ENCODE results near the gene OTOF. TPM values are rescaled to one million over a fixed set of nuclear protein-coding genes. Genes with fewer than 3 reads are reported as not detected.

Gene OTOF
- total and polyA plus RNA-seq, 8 donors, result 0.07 to 0.26 (median 0.12) TPM; not detected in 1

- DNase-seq (peak in 2 of 6 donors; percentile 44 to 55), FAIRE-seq (no peak), ATAC-seq (no peak)
- Histone ChIP-seq H3K4me3 (no peak overlapping the region), H3K4me1 (no peaks in the 10 kb centered on the region), H3K27me3 (no peaks in the 10 kb centered on the region), H3K27ac (no peak overlapping the region), H3K9me3 (no peaks in the 10 kb centered on the region), H3K36me3 (no peaks in the 10 kb centered on the region)
- no peak for TF ChIP-seq CTCF (IDR thresholded peaks at IDR 0.05)
- WGBS, 2 donors, result 91 to 96% methylated on average over 17 to 19 of the region's 19 CpGs
- intact Hi-C loops (cut with DNase I), result no loop called here
Observed at GRCh38 chr2:26457695-26458364, 20.1 kb downstream of the OTOF start.

GRCh38 chr2:26457251-26457666, 20.7 kb downstream of the OTOF start:
- Histone ChIP-seq H3K27me3 (no peaks in the 10 kb centered on the region), H3K4me1 (no peaks in the 10 kb centered on the region), H3K36me3 (no peaks in the 10 kb centered on the region), H3K9me3 (no peaks in the 10 kb centered on the region), H3K27ac (no peak overlapping the region), H3K4me3 (no peak overlapping the region)
- ATAC-seq (no peak), DNase-seq (peak in 1 of 6 donors; percentile 47), FAIRE-seq (no peak)
- 85 to 87% methylated on average over 11 of the region's 11 CpGs for WGBS, 2 donors
- TF ChIP-seq CTCF (IDR thresholded peaks at IDR 0.05), result no peak
- intact Hi-C loops (cut with DNase I), result no loop called here

- peak in 1 of 6 donors; percentile 43 for DNase-seq
- intact Hi-C loops (cut with DNase I), result no loop called here
- 89 to 90% methylated on average over 10 of the region's 10 CpGs for WGBS, 2 donors
- no peaks in the 10 kb centered on the region for H3K36me3 ChIP-seq
- ATAC-seq, result peak; percentile 48 to 71 (median 55)
- no peaks in the 10 kb centered on the region for H3K4me1 ChIP-seq
- no peak for TF ChIP-seq CTCF (IDR thresholded peaks at IDR 0.05)
- no peak for FAIRE-seq
- H3K27ac ChIP-seq, result no peak overlapping the region
- H3K27me3 ChIP-seq, result no peaks in the 10 kb centered on the region
- no peak overlapping the region for H3K4me3 ChIP-seq
- no peaks in the 10 kb centered on the region for H3K9me3 ChIP-seq
Observed at GRCh38 chr2:26456440-26457250, 21.3 kb downstream of the OTOF start.

- no peaks in the 10 kb centered on the region for H3K36me3 ChIP-seq
- DNase-seq (peak in 1 of 6 donors; percentile 31), FAIRE-seq (no peak), ATAC-seq (peak; percentile 49 to 70 (median 70))
- TF ChIP-seq CTCF (IDR thresholded peaks at IDR 0.05), result no peak
- WGBS, 2 donors, result 76 to 79% methylated on average over 17 to 18 of the region's 18 CpGs
- no peaks in the 10 kb centered on the region for H3K9me3 ChIP-seq
- H3K27me3 ChIP-seq, result no peaks in the 10 kb centered on the region
- H3K27ac ChIP-seq, result no peak overlapping the region
- no peaks in the 10 kb centered on the region for H3K4me1 ChIP-seq
- no peak overlapping the region for H3K4me3 ChIP-seq
- intact Hi-C loops (cut with DNase I), result no loop called here
Observed at GRCh38 chr2:26455670-26456439, 22.1 kb downstream of the OTOF start.

Measured in pancreas (tissue), 10 donors.